ENCODE results near the gene NPAS4.
"Not testable (repeated sequence)": the region's sequence is repeated elsewhere in the genome, so short reads cannot be mapped to it uniquely, and the experiment has no call there.

- not testable (repeated sequence) for TF ChIP-seq CREB5 (CRISPR knock-in tag; IDR thresholded peaks at IDR 0.05; ENCODE audit: low read depth); ZNF8 (CRISPR knock-in tag; IDR thresholded peaks at IDR 0.05); ARNTL (CRISPR knock-in tag; IDR thresholded peaks at IDR 0.05; ENCODE audit: borderline replicate concordance, low read depth); CSDC2 (CRISPR knock-in tag; IDR thresholded peaks at IDR 0.05); ZFP3 (CRISPR knock-in tag; IDR thresholded peaks at IDR 0.05); PPARA (CRISPR knock-in tag; IDR thresholded peaks at IDR 0.05; ENCODE audit: borderline replicate concordance); TSHZ2 (CRISPR knock-in tag; IDR thresholded peaks at IDR 0.05); ZFP30 (CRISPR knock-in tag; IDR thresholded peaks at IDR 0.05); BACH2 (CRISPR knock-in tag; IDR thresholded peaks at IDR 0.05; ENCODE audit: borderline replicate concordance)
Measured at GRCh38 chr11:66431287-66431686, 10.5 kb downstream of the NPAS4 start.

Data from SK-N-SH treated with all-trans-retinoic acid at 6 μM for 48 hours (cell line).